DMS 273 treated with DMSO at 0.1 percent for 48 hours (cell line): ENCODE data around the gene FEM1B.

ENCODE experiments used
- DNase-seq: peaks from one replicate; lab custom pipeline; 2025; lab: John Stamatoyannopoulos, UW

FEM1B gene

GRCh38 chr15:68326711-68327354, 49.3 kb downstream of the FEM1B start:
- DNase-seq = no peak

GRCh38 chr15:68328443-68328842, 50.9 kb downstream of the FEM1B start:
- no peak for DNase-seq

- DNase-seq = no peak
Measured at GRCh38 chr15:68328964-68329363, 51.4 kb downstream of the FEM1B start.

GRCh38 chr15:68330416-68330815, 52.9 kb downstream of the FEM1B start:
- no peak for DNase-seq

GRCh38 chr15:68330901-68331300, 53.4 kb downstream of the FEM1B start:
- no peak for DNase-seq

GRCh38 chr15:68332266-68332665, 54.7 kb downstream of the FEM1B start:
- DNase-seq = no peak

GRCh38 chr15:68333775-68334470, 56.4 kb downstream of the FEM1B start:
- DNase-seq = no peak

GRCh38 chr15:68334661-68335124, 57.1 kb downstream of the FEM1B start:
- DNase-seq = no peak

- peak; percentile 30 for DNase-seq
Measured at GRCh38 chr15:68335251-68335650, 57.7 kb downstream of the FEM1B start.

- no peak for DNase-seq
Measured at GRCh38 chr15:68335655-68336054, 58.1 kb downstream of the FEM1B start.

- no peak for DNase-seq
Measured at GRCh38 chr15:68336516-68336915, 59.0 kb downstream of the FEM1B start.

GRCh38 chr15:68337826-68338225, 60.3 kb downstream of the FEM1B start:
- no peak for DNase-seq

- no peak for DNase-seq
Measured at GRCh38 chr15:68339481-68339880, 61.9 kb downstream of the FEM1B start.

- no peak for DNase-seq
Measured at GRCh38 chr15:68340726-68341671, 63.5 kb downstream of the FEM1B start.

GRCh38 chr15:68341760-68342725, 64.5 kb downstream of the FEM1B start:
- DNase-seq = no peak

- DNase-seq = no peak
Measured at GRCh38 chr15:68343579-68344225, 66.2 kb downstream of the FEM1B start.

GRCh38 chr15:68344600-68344999, 67.1 kb downstream of the FEM1B start:
- DNase-seq = no peak
